IMR-90 (cell line): ENCODE results near the gene SNAP91. TPM values are rescaled to one million over a fixed set of nuclear protein-coding genes. Genes with fewer than 3 reads are reported as not detected.
"Not testable (repeated sequence)": the region's sequence is repeated elsewhere in the genome, so short reads cannot be mapped to it uniquely, and the experiment has no call there.

Experiments used
- ATAC-seq: fragments of 200-7000 bp; cut with Tn5 transposase; 2 replicates; pipeline ENCODE4 v1.9.1; 2020; ENCODE audit warnings: low read depth, mild to moderate bottlenecking, moderate library complexity
- BruUV-seq: library from RNA; stranded (reverse); fragments of 400-500 nt; replicated peaks from 2 replicates; lab custom pipeline; 2021; lab: Mats Ljungman, UMichigan
- CTCF ChIA-PET: fragments of 300-600 bp; formaldehyde crosslinking; extraction: SDS; loops from one replicate; lab custom pipeline; 2021; ENCODE audit warnings: antibody characterized with exemption; lab: Yijun Ruan, JAX
- POLR2A ChIA-PET: fragments of 300-600 bp; sonication (Branson Sonifier 250); formaldehyde crosslinking; loops from one replicate; lab custom pipeline; 2022; ENCODE audit warnings: antibody characterized with exemption; ENCODE audit not compliant: unreplicated experiment; lab: Charles Lee
- DNase-seq: peaks from one replicate; pipeline ENCODE4 v3.0.0; 2013
- H2AFZ ChIP-seq: replicated peaks from 2 replicates; pipeline ENCODE3; 2013; ENCODE audit warnings: low read length, mild to moderate bottlenecking; ENCODE audit not compliant: poor library complexity
- H2AK5ac ChIP-seq: 2 replicates; pipeline ENCODE4 v1.6.1; 2013; ENCODE audit warnings: low read depth, low read length, inconsistent platforms
- H2AK9ac ChIP-seq: replicated peaks from 2 replicates; pipeline ENCODE3; 2013; ENCODE audit warnings: mild to moderate bottlenecking, low read depth, low read length, moderate library complexity; ENCODE audit not compliant: poor library complexity
- H2BK120ac ChIP-seq: 2 replicates; pipeline ENCODE4 v1.6.1; 2013; ENCODE audit warnings: low read depth, low read length, inconsistent platforms
- H2BK15ac ChIP-seq: 3 replicates; pipeline ENCODE4 v1.6.1; 2013; ENCODE audit warnings: low read depth, low read length, inconsistent platforms
- H2BK20ac ChIP-seq: 2 replicates; pipeline ENCODE4 v1.6.1; 2013; ENCODE audit warnings: low read depth, mild to moderate bottlenecking, inconsistent platforms, low read length, moderate library complexity
- H2BK5ac ChIP-seq: 2 replicates; pipeline ENCODE4 v1.6.1; 2013; ENCODE audit warnings: mild to moderate bottlenecking, low read depth, low read length, inconsistent platforms; ENCODE audit not compliant: poor library complexity, severe bottlenecking
- H3K14ac ChIP-seq: replicated peaks from 2 replicates; pipeline ENCODE4 v1.6.1; 2013; ENCODE audit warnings: low read depth, low read length, inconsistent platforms
- H3K18ac ChIP-seq: 2 replicates; pipeline ENCODE4 v1.6.1; 2013; ENCODE audit warnings: low read depth, low read length, control low read depth
- H3K23ac ChIP-seq: 2 replicates; pipeline ENCODE4 v1.6.1; 2013; ENCODE audit warnings: low read depth, low read length, inconsistent platforms
- H3K27ac ChIP-seq: 2 replicates; pipeline ENCODE4 v1.5.1; 2013; ENCODE audit warnings: mild to moderate bottlenecking, control low read depth, low read length; ENCODE audit not compliant: insufficient read depth
- H3K27me3 ChIP-seq: 2 replicates; pipeline ENCODE4 v1.6.1; 2013; ENCODE audit warnings: low read length; ENCODE audit not compliant: control insufficient read depth, insufficient read depth
- H3K36me3 ChIP-seq: 2 replicates; pipeline ENCODE4 v1.6.1; 2013; ENCODE audit warnings: low read length, mixed read lengths; ENCODE audit not compliant: control insufficient read depth, insufficient read depth
- H3K4ac ChIP-seq: 2 replicates; pipeline ENCODE4 v1.6.1; 2013; ENCODE audit warnings: low read depth, low read length, inconsistent platforms
- H3K4me1 ChIP-seq: 2 replicates; pipeline ENCODE4 v1.6.1; 2013; ENCODE audit warnings: low read length, mixed read lengths; ENCODE audit not compliant: control insufficient read depth, insufficient read depth
- H3K4me2 ChIP-seq: 2 replicates; pipeline ENCODE4 v1.6.1; 2013; ENCODE audit warnings: low read depth, mild to moderate bottlenecking, control low read depth, low read length, moderate library complexity
- H3K4me3 ChIP-seq: 2 replicates; pipeline ENCODE4 v1.5.1; 2013; ENCODE audit warnings: low read depth, mild to moderate bottlenecking, control low read depth, low read length, moderate library complexity; ENCODE audit not compliant: insufficient read depth
- H3K56ac ChIP-seq: 2 replicates; pipeline ENCODE4 v1.6.1; 2013; ENCODE audit warnings: low read length, inconsistent platforms; ENCODE audit not compliant: insufficient read depth; ENCODE audit errors: extremely low read depth
- H3K79me1 ChIP-seq, 2 experiments: 2 replicates each; pipeline ENCODE4 v1.6.1; 2013; ENCODE audit warnings: low read length in 2 of 2, inconsistent platforms in 1 of 2, low read depth in 1 of 2
- H3K9ac ChIP-seq: 2 replicates; pipeline ENCODE4 v1.6.1; 2013; ENCODE audit warnings: low read depth, low read length, control low read depth
- H3K9me1 ChIP-seq: 2 replicates; pipeline ENCODE4 v1.6.1; 2013; ENCODE audit warnings: low read length, inconsistent platforms; ENCODE audit not compliant: insufficient read depth
- H3K9me3 ChIP-seq: 2 replicates; pipeline ENCODE4 v1.6.1; 2013; ENCODE audit warnings: low read length; ENCODE audit not compliant: control insufficient read depth, insufficient read depth
- H4K20me1 ChIP-seq: 2 replicates; pipeline ENCODE4 v1.6.1; 2013; ENCODE audit warnings: low read length, inconsistent platforms; ENCODE audit not compliant: insufficient read depth
- H4K5ac ChIP-seq: 2 replicates; pipeline ENCODE4 v1.6.1; 2013; ENCODE audit warnings: mild to moderate bottlenecking, low read depth, low read length, control low read depth
- H4K8ac ChIP-seq, 2 experiments: 2 replicates each; pipeline ENCODE4 v1.6.1; 2013; ENCODE audit warnings: low read depth in 2 of 2, low read length in 2 of 2, control low read depth in 1 of 2, inconsistent platforms in 1 of 2
- H4K91ac ChIP-seq: 2 replicates; pipeline ENCODE4 v1.6.1; 2013; ENCODE audit warnings: low read depth, low read length, inconsistent platforms; ENCODE audit not compliant: insufficient read depth
- WGBS, 2 experiments: methylation state at CpG; one replicate each; pipeline versions ENCODE4 v1.1.5 to v1.1.7; 2013; ENCODE audit warnings: missing lambda C conversion rate in 2 of 2; ENCODE audit not compliant: insufficient read length in 1 of 2; ENCODE audit errors: extremely low coverage in 2 of 2; 5-methylcytosine and 5-hydroxymethylcytosine counted together
- dilution Hi-C: fragments of 300-500 bp; cut with HindIII; formaldehyde crosslinking; loops from one replicate; pipeline ENCODE4 v1.14.3; 2018; ENCODE audit warnings: low sequenced_read_pairs; ENCODE audit not compliant: unreplicated experiment
- in situ Hi-C: fragments of 300-500 bp; cut with MboI; formaldehyde crosslinking; loops from 3 replicates; pipeline ENCODE4 v1.14.3; 2019; ENCODE audit warnings: low sequenced_read_pairs, inconsistent platforms, mixed read lengths
- intact Hi-C: fragments of 100-400 bp; cut with micrococcal nuclease; formaldehyde crosslinking; loops from 2 replicates; pipeline ENCODE4 v1.10.0; 2022
- polyA plus RNA-seq, 3 experiments: library from polyadenylated mRNA; depleted of rRNA; stranded (reverse); fragments of >200 nt; gene quantifications; 2 replicates each; pipeline ENCODE4 v1.2.3, GENCODE V29; 2012; ENCODE audit warnings: low replicate concordance in 1 of 3
- total RNA-seq: library from RNA; depleted of rRNA; stranded (reverse); fragments of >200 nt; gene quantifications from 2 replicates; pipeline ENCODE4 v1.2.3, GENCODE V29; 2012

SNAP91 gene
- total and polyA plus RNA-seq, 2 of the 4 experiments (the other 2 are of a cell fraction), result not detected

DNA sequence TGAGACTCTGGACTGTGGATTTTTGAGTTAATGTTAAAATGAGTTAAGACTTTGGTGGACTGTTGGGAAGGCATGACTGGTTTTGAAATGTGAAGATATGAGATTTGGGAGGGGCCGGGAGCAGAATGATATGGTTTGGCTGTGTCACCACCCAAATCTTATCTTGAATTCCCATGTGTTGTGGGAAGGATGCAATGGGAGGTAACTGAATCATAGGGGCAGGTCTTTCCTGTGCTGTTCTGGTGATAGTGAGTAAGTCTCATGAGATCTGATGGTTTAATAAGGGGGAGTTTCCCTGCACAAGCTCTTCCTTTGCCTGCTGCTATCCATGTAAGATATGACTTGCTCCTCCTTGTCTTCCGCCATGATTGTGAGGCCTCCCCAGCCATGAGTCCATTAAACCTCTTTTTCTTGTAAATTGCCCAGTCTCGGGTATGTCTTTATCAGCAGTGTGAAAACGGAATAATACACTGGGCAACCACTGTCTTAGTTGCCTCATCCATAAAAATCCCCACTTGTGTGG is 137.2 kb downstream of the SNAP91 start:
- H2BK15ac ChIP-seq, POLR2A ChIA-PET, H3K9me1 ChIP-seq, H3K4ac ChIP-seq, H4K91ac ChIP-seq, H2BK120ac ChIP-seq, DNase-seq, H4K8ac ChIP-seq, H2BK5ac ChIP-seq, H3K4me3 ChIP-seq, H3K14ac ChIP-seq, H3K9me3 ChIP-seq, H3K4me1 ChIP-seq, H4K20me1 ChIP-seq, dilution Hi-C loops, H3K4me2 ChIP-seq, H3K27me3 ChIP-seq, ATAC-seq, H2AK5ac ChIP-seq, CTCF ChIA-PET, in situ Hi-C loops, H2AFZ ChIP-seq, H4K5ac ChIP-seq, H3K23ac ChIP-seq, H3K79me1 ChIP-seq, BruUV-seq, intact Hi-C loops, H2BK20ac ChIP-seq, H3K36me3 ChIP-seq, H3K27ac ChIP-seq, H3K56ac ChIP-seq, H2AK9ac ChIP-seq, H3K9ac ChIP-seq, H3K18ac ChIP-seq: not testable (repeated sequence)
- WGBS, 2 experiments, result 63% methylated on average over 2 of the region's 4 CpGs; no CpG with 5 or more reads in 1 of the 2 experiments
